GM18951 (cell line): ENCODE data around the gene PPP1R16B.
A peak's percentile ranks its signal among the peaks of the same experiment; 100 is the strongest.

Experiments used
- POLR2A ChIP-seq: IDR thresholded peaks from 4 replicates; pipeline ENCODE4 v1.6.1; 2011; ENCODE audit warnings: mild to moderate bottlenecking; ENCODE audit not compliant: insufficient read length, insufficient read depth; ENCODE audit errors: extremely low read depth
- in situ Hi-C: fragments of 300-500 bp; cut with MboI; formaldehyde crosslinking; loops from one replicate; pipeline ENCODE4 v1.12.0; 2022; ENCODE audit warnings: low sequenced_read_pairs, mixed read lengths, inconsistent platforms; ENCODE audit not compliant: unreplicated experiment

The PPP1R16B gene

DNA sequence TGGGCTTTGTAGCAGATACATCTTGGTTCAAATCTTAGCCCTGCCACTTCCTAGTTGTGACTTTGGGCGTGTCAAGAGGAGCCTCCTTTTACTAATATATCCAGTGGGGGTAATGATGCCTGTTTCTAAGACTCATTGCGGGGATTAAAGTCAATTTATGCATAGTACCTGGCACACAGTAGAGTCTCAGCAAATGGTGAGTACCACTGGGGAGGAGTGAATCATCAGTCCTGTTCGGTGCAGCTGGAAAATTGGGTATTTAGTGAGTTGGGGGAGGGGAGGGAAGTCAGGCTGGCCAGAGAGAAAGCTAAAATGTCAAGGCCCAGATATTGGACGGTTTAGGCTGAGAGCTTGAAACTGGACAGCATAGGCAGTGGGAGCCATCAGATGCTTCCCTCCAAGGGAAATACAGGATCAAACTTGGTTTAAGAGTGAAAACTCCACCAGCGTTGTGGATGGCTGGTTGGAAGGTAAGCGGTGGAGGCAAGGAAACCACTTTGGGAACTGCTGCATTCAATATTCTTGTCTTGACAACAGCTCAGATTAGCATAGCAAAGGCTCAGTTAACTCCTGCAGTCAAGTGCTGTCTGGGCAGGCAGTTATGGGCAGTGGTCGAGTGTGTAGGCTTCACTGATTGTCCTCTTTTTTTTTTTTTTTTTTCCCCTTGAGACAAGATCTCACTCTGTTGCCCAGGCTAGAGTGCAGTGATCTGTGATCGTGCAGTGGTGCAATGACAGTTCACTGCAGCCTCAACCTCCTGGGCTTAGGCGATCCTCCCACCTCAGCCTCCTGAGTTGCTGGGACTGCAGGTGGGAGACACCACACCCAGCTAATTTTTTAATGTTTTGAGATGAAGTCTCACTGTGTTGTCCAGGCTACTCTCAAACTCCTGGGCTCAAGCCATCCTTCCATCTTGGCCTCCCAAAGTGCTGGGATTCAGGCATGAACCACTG lies 12.9 kb downstream of the PPP1R16B start:
- in situ Hi-C loops, result no loop called here
- TF ChIP-seq POLR2A, result no peak

GRCh38 chr20:38825571-38825900 lies 20.0 kb downstream of the PPP1R16B start:
- in situ Hi-C loops, result no loop called here
- TF ChIP-seq POLR2A, result no peak

GRCh38 chr20:38825901-38826625 lies 20.6 kb downstream of the PPP1R16B start:
- in situ Hi-C loops, result no loop called here
- TF ChIP-seq POLR2A, result no peak

GRCh38 chr20:38827770-38828281 lies 22.3 kb downstream of the PPP1R16B start:
- TF ChIP-seq POLR2A, result no peak
- in situ Hi-C loops, result no loop called here

DNA sequence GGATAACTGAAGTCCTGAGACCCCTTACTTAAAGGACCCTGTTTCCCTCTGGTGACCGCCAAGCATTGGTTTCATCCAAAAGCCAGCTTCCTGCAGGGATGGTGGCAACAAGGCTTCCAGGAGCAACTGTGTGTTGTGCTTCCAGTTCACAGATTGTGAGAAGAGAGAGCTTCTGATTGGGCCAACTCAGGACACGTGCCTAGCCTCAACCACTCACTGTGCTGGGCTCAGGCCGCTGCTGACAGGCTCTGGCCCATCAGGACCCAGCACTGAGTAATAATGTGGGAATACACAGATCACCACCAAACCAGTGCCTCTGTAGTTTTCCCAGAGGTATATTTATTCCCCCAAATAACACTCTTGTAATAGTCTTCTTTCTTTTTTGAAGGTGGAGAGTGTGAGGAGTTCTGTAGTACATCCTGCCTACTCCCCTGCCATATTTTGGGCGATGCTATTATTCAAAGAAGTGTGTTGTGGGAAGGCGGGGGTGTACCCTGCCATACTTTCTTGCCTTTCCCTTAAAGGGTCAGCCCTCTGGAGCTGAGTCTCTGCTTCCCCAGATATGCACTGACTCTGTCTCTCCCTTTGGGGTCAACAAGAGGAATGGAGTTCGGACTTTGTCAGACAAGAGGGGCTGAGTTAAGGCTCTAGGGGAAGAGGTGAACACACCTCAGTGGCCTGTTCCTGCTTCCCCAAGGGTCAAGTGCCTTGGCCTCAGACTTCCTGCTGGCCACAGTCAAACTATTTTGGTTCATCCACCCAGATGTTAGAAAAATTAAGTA lies 23.2 kb downstream of the PPP1R16B start:
- in situ Hi-C loops, result no loop called here

DNA sequence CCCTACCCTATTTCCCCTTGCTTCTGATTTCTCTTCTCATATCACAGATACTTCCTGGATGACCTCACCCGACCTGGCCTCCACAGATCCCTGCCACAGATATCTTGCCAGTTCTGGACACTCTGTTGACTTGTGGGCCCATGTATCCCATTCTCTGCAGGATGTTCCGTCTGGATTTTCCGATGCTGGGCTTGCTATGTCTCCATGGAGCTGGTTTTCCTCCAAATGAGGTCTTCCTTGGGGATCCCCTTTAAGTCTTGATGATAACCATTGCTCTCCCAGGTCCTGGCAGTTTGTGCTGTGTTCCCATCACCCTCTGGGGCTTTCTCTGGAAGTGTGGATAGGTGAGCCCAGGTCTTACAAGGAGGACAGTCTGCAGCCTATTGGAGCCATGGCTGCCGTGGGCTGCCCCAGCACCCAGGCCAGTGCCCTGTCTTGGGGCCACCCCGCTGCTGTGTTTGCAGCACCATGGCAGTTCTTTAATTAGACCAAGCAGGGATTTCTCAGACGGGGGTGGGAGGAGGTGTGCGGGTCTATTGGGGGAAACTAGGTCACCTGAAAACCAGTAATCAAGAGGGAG lies 23.9 kb downstream of the PPP1R16B start:
- TF ChIP-seq POLR2A, result no peak
- in situ Hi-C loops, result no loop called here

More for the DNA sequence above, 23.2 kb downstream of the PPP1R16B start:
- peak; percentile 5 for TF ChIP-seq POLR2A

DNA sequence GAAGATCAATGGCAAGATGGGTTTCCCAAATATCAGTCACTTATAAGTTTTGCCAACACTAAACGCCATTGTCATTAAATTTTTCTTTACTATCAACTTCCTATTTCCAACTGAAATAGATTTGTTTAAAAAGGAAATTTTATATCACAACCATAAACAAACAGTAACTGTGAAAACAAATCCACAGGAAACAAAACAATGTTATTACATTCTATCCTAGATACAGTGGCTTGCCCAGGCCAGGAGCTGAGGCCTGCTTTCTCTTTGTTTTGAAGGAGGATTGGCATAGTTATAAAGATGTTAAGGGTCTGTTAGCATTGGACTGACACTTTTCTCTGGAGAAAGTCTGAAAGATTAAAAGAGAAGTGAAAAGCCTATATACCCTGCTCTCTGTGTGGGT lies 24.9 kb downstream of the PPP1R16B start:
- in situ Hi-C loops, result no loop called here
- no peak for TF ChIP-seq POLR2A

GRCh38 chr20:38831049-38831691 lies 25.7 kb downstream of the PPP1R16B start:
- no peak for TF ChIP-seq POLR2A
- in situ Hi-C loops, result no loop called here

DNA sequence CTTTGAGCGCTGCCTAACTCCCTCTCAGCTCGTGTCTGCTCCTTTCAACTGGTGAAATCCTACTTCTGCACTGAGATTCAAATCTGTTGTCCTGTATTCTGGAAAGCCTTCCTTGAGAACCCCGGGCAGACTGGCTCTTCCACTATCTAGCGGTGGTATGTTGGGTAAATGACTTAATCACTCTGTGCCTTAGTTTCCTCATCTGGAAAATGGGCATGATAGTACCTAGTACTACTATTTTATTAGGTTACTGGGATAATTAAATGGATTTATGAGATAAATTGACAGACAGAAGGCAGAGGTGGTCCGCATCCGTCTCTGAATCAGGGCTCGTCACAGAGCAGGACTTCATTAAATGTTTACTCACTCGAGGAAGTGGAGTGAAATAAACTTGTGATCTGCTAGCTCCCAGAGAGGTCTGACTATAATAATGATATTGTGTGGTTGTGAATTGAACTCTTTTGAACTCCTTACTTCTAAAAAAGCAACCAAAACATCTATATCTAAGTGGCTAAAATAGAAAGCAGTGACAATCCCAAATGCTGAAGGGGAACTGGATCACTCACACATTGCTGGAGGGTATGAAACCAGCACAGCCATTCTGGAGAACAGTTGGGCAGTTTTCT lies 26.6 kb downstream of the PPP1R16B start:
- TF ChIP-seq POLR2A, result no peak
- in situ Hi-C loops, result no loop called here

GRCh38 chr20:38833154-38833856 lies 27.8 kb downstream of the PPP1R16B start:
- in situ Hi-C loops, result no loop called here
- no peak for TF ChIP-seq POLR2A

DNA sequence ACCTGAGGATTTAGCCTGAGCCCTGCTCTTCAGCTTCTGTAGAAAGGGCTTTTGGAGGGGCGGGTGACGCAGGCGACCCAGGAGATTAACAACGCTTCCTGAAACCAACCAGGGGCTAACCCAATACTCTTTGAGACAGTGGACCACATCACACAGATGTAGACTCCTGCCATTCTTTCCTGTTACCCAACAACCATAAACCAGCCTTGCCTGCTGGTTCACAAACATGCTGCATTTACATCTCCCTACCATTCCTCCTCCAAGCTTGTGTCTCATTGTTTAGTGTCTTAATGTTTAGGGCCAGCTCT lies 28.3 kb downstream of the PPP1R16B start:
- in situ Hi-C loops, result no loop called here
- TF ChIP-seq POLR2A, result no peak

GRCh38 chr20:38834868-38835267 lies 29.4 kb downstream of the PPP1R16B start:
- in situ Hi-C loops, result no loop called here
- TF ChIP-seq POLR2A, result no peak

DNA sequence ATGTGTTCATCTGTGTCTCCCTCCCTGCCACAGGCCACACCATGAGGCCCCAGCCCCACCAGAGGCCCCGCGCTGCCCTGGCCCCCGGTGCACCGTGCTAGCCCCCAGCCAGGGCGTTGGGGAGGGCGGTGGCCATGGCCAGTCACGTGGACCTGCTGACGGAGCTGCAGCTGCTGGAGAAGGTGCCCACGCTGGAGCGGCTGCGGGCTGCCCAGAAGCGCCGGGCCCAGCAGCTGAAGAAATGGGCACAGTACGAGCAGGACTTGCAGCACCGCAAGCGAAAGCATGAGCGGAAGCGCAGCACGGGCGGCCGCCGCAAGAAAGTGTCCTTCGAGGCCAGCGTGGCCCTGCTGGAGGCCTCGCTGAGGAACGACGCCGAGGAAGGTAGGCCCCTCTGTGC lies 30.3 kb downstream of the PPP1R16B start:
- in situ Hi-C loops, result no loop called here
- no peak for TF ChIP-seq POLR2A
